ENCODE results near the gene HDAC4.

HDAC4 gene

GRCh38 chr2:239354132-239354790, 46.6 kb downstream of the HDAC4 start:
- no peak for DNase-seq (ENCODE audit: low spot score)
- TF ChIP-seq, protein P1, sequence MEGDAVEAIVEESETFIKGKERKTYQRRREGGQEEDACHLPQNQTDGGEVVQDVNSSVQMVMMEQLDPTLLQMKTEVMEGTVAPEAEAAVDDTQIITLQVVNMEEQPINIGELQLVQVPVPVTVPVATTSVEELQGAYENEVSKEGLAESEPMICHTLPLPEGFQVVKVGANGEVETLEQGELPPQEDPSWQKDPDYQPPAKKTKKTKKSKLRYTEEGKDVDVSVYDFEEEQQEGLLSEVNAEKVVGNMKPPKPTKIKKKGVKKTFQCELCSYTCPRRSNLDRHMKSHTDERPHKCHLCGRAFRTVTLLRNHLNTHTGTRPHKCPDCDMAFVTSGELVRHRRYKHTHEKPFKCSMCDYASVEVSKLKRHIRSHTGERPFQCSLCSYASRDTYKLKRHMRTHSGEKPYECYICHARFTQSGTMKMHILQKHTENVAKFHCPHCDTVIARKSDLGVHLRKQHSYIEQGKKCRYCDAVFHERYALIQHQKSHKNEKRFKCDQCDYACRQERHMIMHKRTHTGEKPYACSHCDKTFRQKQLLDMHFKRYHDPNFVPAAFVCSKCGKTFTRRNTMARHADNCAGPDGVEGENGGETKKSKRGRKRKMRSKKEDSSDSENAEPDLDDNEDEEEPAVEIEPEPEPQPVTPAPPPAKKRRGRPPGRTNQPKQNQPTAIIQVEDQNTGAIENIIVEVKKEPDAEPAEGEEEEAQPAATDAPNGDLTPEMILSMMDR (IDR thresholded peaks at IDR 0.05; ENCODE audit: borderline replicate concordance, control extremely low read depth, extremely low read depth, insufficient read depth, missing control alignments): no peak
- in situ Hi-C loops (cut with MboI; ENCODE audit: low sequenced_read_pairs, unreplicated experiment): no loop called here

DNA sequence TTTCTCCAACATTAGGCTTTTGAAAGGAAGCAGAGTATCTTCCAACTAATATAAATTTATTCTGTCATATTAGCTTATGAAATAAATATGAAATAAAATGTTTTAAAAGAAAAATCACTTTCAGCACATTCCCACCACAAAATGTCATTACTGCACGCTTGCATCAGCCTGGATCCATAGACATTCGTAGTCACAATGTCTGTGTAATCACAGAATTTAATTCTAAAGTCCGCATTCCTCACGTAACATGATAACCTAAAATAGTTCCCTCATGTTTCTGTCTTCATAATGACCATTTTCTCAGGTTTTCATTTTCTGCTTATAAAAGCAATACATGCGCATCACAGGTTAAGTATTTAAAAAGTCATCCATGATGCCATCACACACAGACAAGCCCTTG, 47.1 kb downstream of the HDAC4 start:
- TF ChIP-seq, protein P1 (IDR thresholded peaks at IDR 0.05; ENCODE audit: borderline replicate concordance, control extremely low read depth, extremely low read depth, insufficient read depth, missing control alignments): no peak
- no peak for DNase-seq (ENCODE audit: low spot score)
- in situ Hi-C loops (cut with MboI; ENCODE audit: low sequenced_read_pairs, unreplicated experiment): no loop called here

GRCh38 chr2:239351687-239352086, 49.1 kb downstream of the HDAC4 start:
- in situ Hi-C loops (cut with MboI; ENCODE audit: low sequenced_read_pairs, unreplicated experiment): no loop called here
- DNase-seq (ENCODE audit: low spot score): no peak
- TF ChIP-seq, protein P1 (IDR thresholded peaks at IDR 0.05; ENCODE audit: borderline replicate concordance, control extremely low read depth, extremely low read depth, insufficient read depth, missing control alignments): no peak

DNA sequence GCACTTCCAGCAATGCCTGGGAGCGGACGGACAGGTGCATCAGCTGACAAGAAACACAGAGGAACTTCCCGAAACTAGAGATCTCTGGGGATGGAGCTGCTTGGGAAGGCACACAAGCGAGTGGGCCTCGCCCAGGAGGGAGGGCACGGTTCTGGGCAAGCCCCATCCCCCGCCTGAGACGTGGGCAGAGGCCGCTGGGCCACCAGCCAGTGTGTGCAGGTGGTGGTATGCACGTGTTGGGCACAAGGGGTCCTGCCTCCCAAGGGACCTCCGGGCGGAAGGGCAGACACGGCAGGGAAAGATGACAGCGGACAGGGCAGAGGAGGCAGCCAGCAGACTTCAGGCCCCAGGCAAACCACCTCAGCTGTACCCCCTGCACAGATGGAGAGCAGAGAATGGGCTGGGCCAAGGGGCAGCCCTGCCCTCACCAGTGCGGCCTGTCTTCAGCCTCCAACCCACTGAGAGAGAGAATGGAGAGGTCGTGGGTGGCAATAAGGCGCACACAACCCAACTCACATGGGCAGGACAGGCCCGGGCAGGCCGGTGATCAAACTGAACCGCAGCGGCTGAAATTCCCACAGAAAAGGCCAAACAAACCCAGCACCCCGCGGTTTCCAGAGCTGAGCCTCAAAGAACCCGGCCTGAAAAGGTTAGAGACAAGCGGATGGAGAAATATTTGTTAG, 51.2 kb downstream of the HDAC4 start:
- no peak for DNase-seq (ENCODE audit: low spot score)
- TF ChIP-seq, protein P1 (IDR thresholded peaks at IDR 0.05; ENCODE audit: borderline replicate concordance, control extremely low read depth, extremely low read depth, insufficient read depth, missing control alignments): no peak
- in situ Hi-C loops (cut with MboI; ENCODE audit: low sequenced_read_pairs, unreplicated experiment): no loop called here

DNA sequence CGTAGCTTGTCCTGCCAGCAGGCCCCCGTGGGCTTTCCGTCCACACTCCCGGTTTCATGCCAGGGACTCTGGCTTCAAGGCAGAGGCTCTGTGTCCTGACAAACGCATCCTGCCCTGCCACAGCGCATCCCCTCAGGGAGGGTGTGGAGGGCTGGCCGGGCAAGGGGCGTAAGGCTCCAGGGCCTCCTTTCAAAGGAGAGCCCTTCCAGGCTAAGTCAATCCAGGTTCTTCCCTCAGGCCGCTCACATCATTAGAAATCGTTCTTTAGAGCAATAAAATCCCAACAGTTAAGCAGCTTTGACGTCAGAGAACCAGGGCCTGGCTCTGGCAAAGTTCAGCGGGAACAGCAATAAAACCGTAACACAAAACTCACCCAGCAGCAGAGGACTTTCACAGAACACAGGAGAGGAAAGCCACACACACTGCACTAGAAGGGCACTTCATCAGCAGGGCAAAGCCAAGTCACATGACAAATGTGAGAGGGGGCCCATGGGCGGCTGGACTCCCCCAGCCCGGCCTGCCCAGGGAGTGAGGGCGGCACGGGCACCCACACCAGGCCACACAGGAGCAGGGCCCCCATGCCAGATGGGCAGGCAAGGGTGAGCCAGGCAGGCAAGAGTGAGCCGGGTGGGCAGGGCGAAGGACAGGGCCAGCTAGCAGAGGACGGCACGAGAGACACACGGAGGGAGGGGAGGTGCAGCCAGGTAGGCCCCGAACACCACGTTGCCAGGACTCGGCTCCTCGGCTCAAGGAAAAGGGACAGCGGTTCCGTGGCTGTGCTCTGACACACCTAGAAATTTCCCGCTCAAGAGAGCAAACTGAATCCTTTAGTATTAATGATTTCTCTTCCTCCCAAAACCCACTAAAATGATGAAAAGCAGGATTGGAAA, 52.0 kb downstream of the HDAC4 start:
- TF ChIP-seq, protein P1 (IDR thresholded peaks at IDR 0.05; ENCODE audit: borderline replicate concordance, control extremely low read depth, extremely low read depth, insufficient read depth, missing control alignments): no peak
- DNase-seq (ENCODE audit: low spot score): no peak
- in situ Hi-C loops (cut with MboI; ENCODE audit: low sequenced_read_pairs, unreplicated experiment): no loop called here

DNA sequence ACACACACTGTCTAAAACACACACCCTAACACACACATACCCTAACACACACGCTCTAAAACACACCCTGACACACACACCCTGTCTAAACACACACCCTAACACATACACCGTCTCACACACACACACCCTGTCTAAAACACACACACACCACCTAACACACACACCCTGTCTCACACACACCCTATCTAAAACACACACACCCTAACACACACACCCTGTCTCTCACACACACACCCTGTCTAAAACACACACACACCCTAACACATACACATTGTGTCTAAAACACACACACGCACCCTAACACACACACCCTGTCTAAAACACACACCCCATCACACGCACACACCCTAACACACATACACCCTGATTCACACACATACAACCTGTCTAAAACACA, 54.1 kb downstream of the HDAC4 start:
- TF ChIP-seq, protein P1 (IDR thresholded peaks at IDR 0.05; ENCODE audit: borderline replicate concordance, control extremely low read depth, extremely low read depth, insufficient read depth, missing control alignments): no peak
- no peak for DNase-seq (ENCODE audit: low spot score)
- in situ Hi-C loops (cut with MboI; ENCODE audit: low sequenced_read_pairs, unreplicated experiment): no loop called here

Measured in GM13976 (cell line).